HUES48 (cell line): ENCODE results near the gene NKRF.

Experiments used
- H3K27ac ChIP-seq: one replicate; pipeline ENCODE4 v1.7.0; 2013; ENCODE audit warnings: low read depth, low read length, inconsistent platforms
- H3K27me3 ChIP-seq: 2 replicates; pipeline ENCODE4 v1.6.1; 2013; ENCODE audit warnings: mild to moderate bottlenecking, low read length; ENCODE audit not compliant: control insufficient read depth, insufficient read depth
- H3K36me3 ChIP-seq: 2 replicates; pipeline ENCODE4 v1.6.1; 2013; ENCODE audit warnings: low read length; ENCODE audit not compliant: control insufficient read depth, insufficient read depth
- H3K4me1 ChIP-seq: 2 replicates; pipeline ENCODE4 v1.6.1; 2013; ENCODE audit warnings: mild to moderate bottlenecking, low read length; ENCODE audit not compliant: control insufficient read depth, insufficient read depth
- H3K4me3 ChIP-seq: 2 replicates; pipeline ENCODE4 v1.5.1; 2013; ENCODE audit warnings: mild to moderate bottlenecking, low read depth, low read length
- H3K9ac ChIP-seq: 2 replicates; pipeline ENCODE4 v1.6.1; 2013; ENCODE audit warnings: mild to moderate bottlenecking, low read depth, low read length, moderate library complexity
- H3K9me3 ChIP-seq: 2 replicates; pipeline ENCODE4 v1.6.1; 2013; ENCODE audit warnings: low read length; ENCODE audit not compliant: control insufficient read depth, insufficient read depth

The NKRF gene

GRCh38 chrX:119573840-119574393, 32.3 kb downstream of the NKRF start:
- Histone ChIP-seq H3K27me3 (no peaks in the 10 kb centered on the region), H3K4me1 (no peaks in the 10 kb centered on the region; the same call in 1 of the 2 replicates), H3K9ac (no peak overlapping the region; the same call in 1 of the 2 replicates), H3K4me3 (peak overlapping the region; percentile 79), H3K9me3 (peaks cover 52% of the 10 kb centered on the region), H3K27ac (peak overlapping the region; percentile 59), H3K36me3 (no peaks in the 10 kb centered on the region)

DNA sequence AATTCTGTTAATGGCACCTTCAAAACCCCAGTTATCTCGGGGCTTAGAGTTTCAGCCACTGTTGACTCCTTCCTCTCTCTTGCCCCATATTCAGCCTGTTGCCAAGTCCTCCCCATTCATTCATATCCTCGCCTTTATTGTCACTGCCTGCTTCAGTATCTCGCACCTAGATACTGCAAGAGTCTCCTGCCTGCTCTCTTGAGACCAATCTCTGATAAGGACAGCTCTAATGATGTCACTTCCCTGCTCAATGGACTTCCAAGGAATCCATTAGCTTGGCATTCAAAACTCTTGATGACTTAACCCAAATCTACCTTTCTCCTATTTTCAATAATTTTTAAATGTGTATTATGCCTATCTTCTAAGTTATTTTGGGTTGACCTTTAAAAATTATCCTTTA, 33.0 kb downstream of the NKRF start:
- no peaks in the 10 kb centered on the region; the same call in 1 of the 2 replicates for H3K4me1 ChIP-seq
- H3K9me3 ChIP-seq: peaks cover 50% of the 10 kb centered on the region
- no peak overlapping the region; the same call in 1 of the 2 replicates for H3K9ac ChIP-seq
- H3K27ac ChIP-seq: peak overlapping the region; percentile 55
- H3K36me3 ChIP-seq: no peaks in the 10 kb centered on the region
- no peaks in the 10 kb centered on the region for H3K27me3 ChIP-seq
- peak overlapping the region; percentile 79 for H3K4me3 ChIP-seq

DNA sequence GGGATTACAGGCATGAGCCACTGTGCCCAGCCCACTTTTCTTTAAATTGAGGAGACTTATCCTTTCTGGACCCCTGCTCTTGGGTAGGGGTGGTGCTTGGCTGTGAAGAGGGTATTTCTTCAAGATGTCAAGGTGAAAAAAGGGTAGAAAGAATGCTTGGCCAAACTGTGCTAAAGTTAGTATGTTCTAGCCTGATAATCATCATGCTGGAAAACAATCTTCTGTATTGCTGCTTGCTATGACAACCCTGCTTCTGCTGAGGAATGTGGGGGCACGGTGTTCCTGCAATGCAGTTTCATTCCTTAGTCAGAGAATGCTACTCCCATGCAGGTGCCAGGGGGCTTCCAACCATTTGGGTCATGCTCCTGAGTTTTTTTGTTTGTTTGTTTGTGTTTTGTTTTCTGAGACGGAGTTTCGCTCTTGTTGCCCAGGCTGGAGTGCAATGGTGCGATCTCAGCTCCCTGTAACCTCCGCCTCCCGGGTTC, 35.8 kb downstream of the NKRF start:
- no peaks in the 10 kb centered on the region; the same call in 1 of the 2 replicates for H3K4me1 ChIP-seq

GRCh38 chrX:119565107-119565663, 41.0 kb downstream of the NKRF start, which contains the start of gene STEEP1:
TSS of gene STEEP1 (minus strand) at chrX:119565409. CDS start at chrX:119565355, 54 bp downstream.
- peaks cover 19% of the 10 kb centered on the region for H3K9me3 ChIP-seq
- peak within 1 kb of the TSS; percentile 82 for H3K4me3 ChIP-seq
- peak within 1 kb of the TSS; percentile 71 for H3K27ac ChIP-seq

More for the DNA sequence above, 35.8 kb downstream of the NKRF start:
- Histone ChIP-seq H3K27ac (no peak overlapping the region), H3K27me3 (no peaks in the 10 kb centered on the region), H3K36me3 (no peaks in the 10 kb centered on the region), H3K4me3 (no peak overlapping the region), H3K9ac (no peak overlapping the region), H3K9me3 (peaks cover 39% of the 10 kb centered on the region)

DNA sequence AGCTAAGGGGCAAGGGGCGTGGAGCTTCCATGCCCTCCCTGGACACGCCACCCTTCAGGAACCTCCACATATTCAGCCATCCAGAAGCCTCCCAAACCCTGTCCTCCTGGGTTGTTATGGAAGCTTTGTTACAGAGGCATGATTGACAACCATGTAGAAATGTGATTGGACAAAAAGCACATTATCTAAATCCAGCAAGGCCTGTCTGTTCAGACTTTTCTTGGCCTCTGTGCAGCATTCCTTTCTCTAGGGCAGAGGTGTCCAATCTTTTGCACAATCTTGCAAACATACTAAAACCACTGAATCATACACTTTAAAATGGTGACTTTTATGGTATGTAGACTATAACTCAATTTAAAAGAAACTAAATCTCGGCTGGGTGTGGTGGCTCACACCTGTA, 53.7 kb downstream of the NKRF start:
- Histone ChIP-seq H3K36me3 (0 out of 2 replicates have a peak, but pooled peaks cover 5% of the 10 kb centered on the region), H3K9me3 (peaks cover 26% of the 10 kb centered on the region; the same call in 1 of the 2 replicates), H3K27ac (no peak overlapping the region), H3K9ac (no peak overlapping the region), H3K4me3 (no peak overlapping the region), H3K27me3 (no peaks in the 10 kb centered on the region), H3K4me1 (no peaks in the 10 kb centered on the region)

More at GRCh38 chrX:119565107-119565663, 41.0 kb downstream of the NKRF start, which contains the start of gene STEEP1:
- Histone ChIP-seq H3K4me1 (no peaks in the 10 kb centered on the region), H3K9ac (peak within 1 kb of the TSS; percentile 72), H3K36me3 (peaks cover 6% of the 10 kb centered on the region), H3K27me3 (no peaks in the 10 kb centered on the region)

DNA sequence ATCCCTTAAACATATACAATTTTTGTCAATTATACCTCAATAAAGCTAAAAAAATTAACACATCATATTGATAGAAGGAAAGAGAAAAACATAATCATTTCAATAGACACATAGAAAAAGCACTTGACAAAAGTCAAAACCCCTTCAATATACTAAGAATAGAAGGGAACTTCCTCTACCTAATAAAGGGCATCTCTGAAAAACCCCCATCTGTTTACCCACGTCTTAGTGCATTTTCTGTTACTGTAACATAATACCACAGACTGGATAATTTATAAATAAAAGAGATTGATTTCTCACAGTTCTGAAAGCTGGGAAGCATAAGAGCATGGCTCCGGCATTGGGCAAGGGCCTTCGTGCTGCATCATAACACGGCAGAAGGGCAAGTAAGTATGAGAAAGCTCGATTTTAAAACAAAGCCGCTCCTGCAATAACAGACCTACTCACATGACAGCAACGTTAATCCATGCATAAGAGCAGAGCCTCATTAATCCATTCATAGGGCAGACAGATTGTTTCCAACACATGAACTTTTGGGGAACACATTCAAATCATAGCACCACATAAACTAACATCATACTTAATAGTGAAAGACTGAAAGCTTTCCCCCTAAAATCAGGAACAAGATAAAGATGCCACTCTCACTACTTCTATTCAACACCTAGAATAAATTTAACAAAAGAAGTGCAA, 56.8 kb downstream of the NKRF start:
- Histone ChIP-seq H3K4me3 (no peak overlapping the region), H3K9ac (no peak overlapping the region), H3K4me1 (no peaks in the 10 kb centered on the region), H3K27ac (no peak overlapping the region), H3K36me3 (no peaks in the 10 kb centered on the region), H3K27me3 (no peaks in the 10 kb centered on the region), H3K9me3 (peaks cover 20% of the 10 kb centered on the region; the same call in 1 of the 2 replicates)

DNA sequence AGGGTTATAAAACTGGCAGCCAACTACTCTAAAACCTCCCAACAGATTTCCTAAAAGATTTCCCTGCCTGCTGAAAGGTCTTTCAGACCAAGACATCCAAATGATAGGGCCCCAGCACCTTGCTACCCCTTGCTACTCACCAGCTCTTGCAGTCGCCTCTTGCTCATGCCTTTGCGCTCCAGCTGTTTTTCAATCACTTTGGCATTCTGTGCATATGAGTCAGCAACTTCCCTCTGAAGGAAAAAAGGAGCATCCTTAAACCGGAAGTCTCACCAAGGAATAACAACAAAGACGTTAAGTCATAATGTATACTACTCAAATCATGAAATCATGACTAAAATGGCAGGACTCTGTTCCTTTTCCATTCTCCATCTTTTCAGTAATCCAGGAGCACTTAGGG, 65.0 kb downstream of the NKRF start:
- H3K27me3 ChIP-seq: no peaks in the 10 kb centered on the region
- peak overlapping the region; percentile 79 for H3K27ac ChIP-seq
- H3K4me3 ChIP-seq: no peak overlapping the region
- H3K9ac ChIP-seq: no peak overlapping the region
- H3K36me3 ChIP-seq: peaks cover 15% of the 10 kb centered on the region
- H3K9me3 ChIP-seq: peaks cover 29% of the 10 kb centered on the region
- no peaks in the 10 kb centered on the region for H3K4me1 ChIP-seq

- Histone ChIP-seq H3K9me3 (peaks cover 32% of the 10 kb centered on the region), H3K4me1 (no peaks in the 10 kb centered on the region), H3K4me3 (no peak overlapping the region), H3K9ac (no peak overlapping the region), H3K27ac (no peak overlapping the region), H3K36me3 (peaks cover 17% of the 10 kb centered on the region), H3K27me3 (no peaks in the 10 kb centered on the region)
These were observed 66.4 kb downstream of the NKRF start for GRCh38 chrX:119539872-119540271.
